Measurements from ENCODE around the gene KIF9. TPM values are rescaled to one million over a fixed set of nuclear protein-coding genes. Genes with fewer than 3 reads are reported as not detected.
"Not testable (repeated sequence)": the region's sequence is repeated elsewhere in the genome, so short reads cannot be mapped to it uniquely, and the experiment has no call there.

The KIF9 gene
- total RNA-seq, 1 donor from 2014 or later = 16.1 TPM

DNA sequence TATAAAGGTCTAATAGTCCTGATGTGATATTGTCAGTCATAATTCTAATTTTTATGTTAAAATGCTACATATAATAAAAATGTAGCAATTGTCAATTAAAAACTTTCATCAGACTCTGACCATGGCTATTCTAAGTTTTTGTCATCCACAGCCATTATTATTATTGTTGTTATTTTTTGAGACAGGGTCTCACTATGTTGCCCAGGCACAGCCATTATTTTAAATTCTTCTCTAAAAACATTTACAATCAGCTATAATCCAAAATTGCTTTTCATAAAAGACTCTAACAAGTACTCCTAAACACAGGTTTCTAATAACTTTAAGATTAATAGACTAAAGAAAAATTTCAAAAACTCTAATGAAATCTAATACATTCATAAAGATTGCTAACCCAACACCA, 77.7 kb downstream of the KIF9 start:
- no peak overlapping the region for H3K4me3 ChIP-seq (ENCODE audit: low read depth, low read length)
- no peak for DNase-seq (ENCODE audit: low read depth)
- TF ChIP-seq, protein P1, sequence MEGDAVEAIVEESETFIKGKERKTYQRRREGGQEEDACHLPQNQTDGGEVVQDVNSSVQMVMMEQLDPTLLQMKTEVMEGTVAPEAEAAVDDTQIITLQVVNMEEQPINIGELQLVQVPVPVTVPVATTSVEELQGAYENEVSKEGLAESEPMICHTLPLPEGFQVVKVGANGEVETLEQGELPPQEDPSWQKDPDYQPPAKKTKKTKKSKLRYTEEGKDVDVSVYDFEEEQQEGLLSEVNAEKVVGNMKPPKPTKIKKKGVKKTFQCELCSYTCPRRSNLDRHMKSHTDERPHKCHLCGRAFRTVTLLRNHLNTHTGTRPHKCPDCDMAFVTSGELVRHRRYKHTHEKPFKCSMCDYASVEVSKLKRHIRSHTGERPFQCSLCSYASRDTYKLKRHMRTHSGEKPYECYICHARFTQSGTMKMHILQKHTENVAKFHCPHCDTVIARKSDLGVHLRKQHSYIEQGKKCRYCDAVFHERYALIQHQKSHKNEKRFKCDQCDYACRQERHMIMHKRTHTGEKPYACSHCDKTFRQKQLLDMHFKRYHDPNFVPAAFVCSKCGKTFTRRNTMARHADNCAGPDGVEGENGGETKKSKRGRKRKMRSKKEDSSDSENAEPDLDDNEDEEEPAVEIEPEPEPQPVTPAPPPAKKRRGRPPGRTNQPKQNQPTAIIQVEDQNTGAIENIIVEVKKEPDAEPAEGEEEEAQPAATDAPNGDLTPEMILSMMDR (conservative IDR thresholded peaks at IDR 0.05; ENCODE audit: low read depth, low read length) = no peak

GRCh38 chr3:47202542-47202941, 80.1 kb downstream of the KIF9 start:
- DNase-seq (ENCODE audit: low read depth) = no peak
- TF ChIP-seq, protein P1 (conservative IDR thresholded peaks at IDR 0.05; ENCODE audit: low read depth, low read length) = no peak
- no peak overlapping the region for H3K4me3 ChIP-seq (ENCODE audit: low read depth, low read length)

DNA sequence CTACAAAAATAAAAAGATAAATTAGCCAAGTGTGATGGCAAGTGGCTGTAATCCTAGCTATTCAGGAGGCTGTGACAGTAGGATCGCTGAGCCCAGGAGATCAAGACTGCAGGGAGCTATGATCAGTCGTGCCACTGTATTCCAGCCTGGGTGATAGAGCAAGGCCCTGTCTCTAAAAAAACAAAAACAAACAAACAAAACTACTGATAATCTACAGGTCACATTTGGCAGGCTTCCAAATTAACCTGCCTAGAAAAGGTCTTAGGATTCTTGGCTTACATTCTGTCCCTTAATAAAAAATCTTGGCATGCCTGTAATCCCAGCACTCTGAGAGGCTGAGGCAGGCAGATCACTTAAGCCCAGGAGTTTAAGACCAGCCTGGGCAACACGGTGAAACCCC, 85.3 kb downstream of the KIF9 start:
- no peak for DNase-seq (ENCODE audit: low read depth)
- TF ChIP-seq, protein P1 (conservative IDR thresholded peaks at IDR 0.05; ENCODE audit: low read depth, low read length) = no peak
- H3K4me3 ChIP-seq (ENCODE audit: low read depth, low read length) = no peak overlapping the region

DNA sequence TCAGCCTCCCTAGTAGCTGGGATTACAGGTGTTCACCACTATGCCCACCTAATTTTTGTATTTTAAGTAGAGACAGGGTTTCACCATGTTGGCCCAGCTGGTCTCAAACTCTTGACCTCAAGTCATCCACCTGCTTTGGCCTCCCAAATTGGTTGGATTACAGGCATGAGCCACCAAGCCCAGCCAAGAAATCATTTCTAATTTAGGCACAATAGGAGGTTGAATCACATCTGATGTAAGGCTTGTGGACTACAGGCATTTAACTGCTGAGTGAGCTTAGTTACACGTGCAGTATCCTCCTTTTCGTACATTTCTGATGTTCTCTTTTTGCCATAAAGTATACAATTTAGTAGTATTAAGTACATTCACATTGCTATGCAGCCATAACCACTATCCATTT, 87.6 kb downstream of the KIF9 start:
- H3K4me3 ChIP-seq (ENCODE audit: low read depth, low read length) = no peak overlapping the region
- no peak for DNase-seq (ENCODE audit: low read depth)
- TF ChIP-seq, protein P1 (conservative IDR thresholded peaks at IDR 0.05; ENCODE audit: low read depth, low read length) = no peak

GRCh38 chr3:47193871-47194859, 88.4 kb downstream of the KIF9 start:
- DNase-seq (ENCODE audit: low read depth) = no peak
- TF ChIP-seq, protein P1 (conservative IDR thresholded peaks at IDR 0.05; ENCODE audit: low read depth, low read length) = no peak
- no peak overlapping the region for H3K4me3 ChIP-seq (ENCODE audit: low read depth, low read length)

DNA sequence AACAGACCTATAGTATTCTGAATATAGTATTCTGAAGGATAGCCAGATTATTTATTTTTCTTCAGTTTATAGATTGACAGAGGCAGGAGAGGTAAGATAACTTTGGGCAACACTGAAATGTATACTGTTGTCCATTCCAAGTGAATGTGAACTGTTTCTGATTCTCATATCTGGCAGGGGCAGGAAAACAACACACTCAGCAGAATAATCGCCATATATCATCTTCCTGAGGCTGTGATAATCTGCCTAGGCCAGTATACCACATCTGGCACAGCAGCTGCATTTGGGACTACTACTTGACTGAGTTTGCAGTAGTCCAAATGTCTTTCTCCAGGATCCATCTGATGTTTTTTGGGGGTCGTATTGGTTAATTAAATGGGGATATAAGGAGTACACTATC, 96.3 kb downstream of the KIF9 start:
- H3K4me3 ChIP-seq (ENCODE audit: low read depth, low read length) = no peak overlapping the region
- TF ChIP-seq, protein P1 (conservative IDR thresholded peaks at IDR 0.05; ENCODE audit: low read depth, low read length) = no peak
- DNase-seq (ENCODE audit: low read depth) = no peak

GRCh38 chr3:47181685-47182084, 100.9 kb downstream of the KIF9 start:
- H3K4me3 ChIP-seq (ENCODE audit: low read depth, low read length); DNase-seq (ENCODE audit: low read depth): not testable (repeated sequence)

GRCh38 chr3:47180011-47180410, 102.6 kb downstream of the KIF9 start:
- not testable (repeated sequence) for H3K4me3 ChIP-seq (ENCODE audit: low read depth, low read length); DNase-seq (ENCODE audit: low read depth)
